Stimulated activated CD8-positive, alpha-beta memory T cell treated with anti-CD3 and anti-CD28 coated beads, Interleukin-15, amount 100 ng/mL, for 24 hours (primary cell): ENCODE data around the gene FKBP8.

Source experiments
- DNase-seq: peaks from one replicate; pipeline ENCODE4 v3.0.0-alpha.2; 2020; ENCODE audit warnings: low read depth

The FKBP8 gene

GRCh38 chr19:18521692-18522123 is 21.7 kb downstream of the FKBP8 start, which contains the start of gene ELL:
TSS of gene ELL (minus strand) at chr19:18522070. CDS start at chr19:18522055, 15 bp downstream.
- DNase-seq, result no peak

GRCh38 chr19:18520848-18521691 is 22.3 kb downstream of the FKBP8 start:
- DNase-seq, result no peak

GRCh38 chr19:18519962-18520847 is 23.2 kb downstream of the FKBP8 start:
- no peak for DNase-seq

GRCh38 chr19:18518639-18519038 is 24.7 kb downstream of the FKBP8 start:
- no peak for DNase-seq

- DNase-seq, result no peak
Measured at GRCh38 chr19:18517606-18518005, 25.8 kb downstream of the FKBP8 start.

- DNase-seq, result no peak
Measured at GRCh38 chr19:18515959-18516358, 27.4 kb downstream of the FKBP8 start.

- no peak for DNase-seq
Measured at GRCh38 chr19:18514800-18515682, 28.3 kb downstream of the FKBP8 start.

- no peak for DNase-seq
Measured at GRCh38 chr19:18513868-18514267, 29.5 kb downstream of the FKBP8 start.

GRCh38 chr19:18510216-18510615 is 33.2 kb downstream of the FKBP8 start:
- no peak for DNase-seq

- no peak for DNase-seq
Measured at GRCh38 chr19:18508585-18508984, 34.8 kb downstream of the FKBP8 start.

- DNase-seq, result no peak
Measured at GRCh38 chr19:18507727-18508440, 35.5 kb downstream of the FKBP8 start.

- DNase-seq, result no peak
Measured at GRCh38 chr19:18507021-18507726, 36.2 kb downstream of the FKBP8 start.

- no peak for DNase-seq
Measured at GRCh38 chr19:18506101-18506930, 37.1 kb downstream of the FKBP8 start.

GRCh38 chr19:18504886-18505610 is 38.3 kb downstream of the FKBP8 start:
- DNase-seq, result no peak

GRCh38 chr19:18503971-18504885 is 39.1 kb downstream of the FKBP8 start:
- no peak for DNase-seq

- DNase-seq, result no peak
Measured at GRCh38 chr19:18503337-18503970, 39.9 kb downstream of the FKBP8 start.

- DNase-seq, result no peak
Measured at GRCh38 chr19:18502638-18503294, 40.6 kb downstream of the FKBP8 start.
